GM18517 (cell line): ENCODE data around the gene IRF5.
A peak's percentile ranks its signal among the peaks of the same experiment; 100 is the strongest.
"Not testable (repeated sequence)": the region's sequence is repeated elsewhere in the genome, so short reads cannot be mapped to it uniquely, and the experiment has no call there.

ENCODE experiments used
- ATAC-seq: cut with Tn5 transposase; IDR thresholded peaks from one replicate; pipeline ENCODE4 v1.9.1; 2021; ENCODE audit warnings: mild to moderate bottlenecking, moderate library complexity; ENCODE audit not compliant: unreplicated experiment

Gene IRF5

GRCh38 chr7:128938544-128939074 is 882 bp downstream of the IRF5 start:
- no peak for ATAC-seq

GRCh38 chr7:128939075-128939860 is 1.5 kb downstream of the IRF5 start:
- ATAC-seq = peak; percentile 19

- peak; percentile 22 for ATAC-seq
Measured at GRCh38 chr7:128939861-128940410, 2.2 kb downstream of the IRF5 start.

GRCh38 chr7:128940494-128941322 is 3.0 kb downstream of the IRF5 start:
- ATAC-seq = peak; percentile 45

GRCh38 chr7:128941323-128941890 is 3.7 kb downstream of the IRF5 start:
- no peak for ATAC-seq

- ATAC-seq = no peak
Measured at GRCh38 chr7:128941946-128942526, 4.3 kb downstream of the IRF5 start.

- ATAC-seq = not testable (repeated sequence)
Measured at GRCh38 chr7:128943251-128943650, 5.5 kb downstream of the IRF5 start.

- ATAC-seq = no peak
Measured at GRCh38 chr7:128944487-128945236, 6.9 kb downstream of the IRF5 start.

- ATAC-seq = no peak
Measured at GRCh38 chr7:128945668-128946366, 8.1 kb downstream of the IRF5 start.

- no peak for ATAC-seq
Measured at GRCh38 chr7:128946936-128947830, 9.5 kb downstream of the IRF5 start.

- ATAC-seq = no peak
Measured at GRCh38 chr7:128947854-128948253, 10.1 kb downstream of the IRF5 start.

- no peak for ATAC-seq
Measured at GRCh38 chr7:128948312-128948973, 10.7 kb downstream of the IRF5 start.

GRCh38 chr7:128948976-128949760 is 11.4 kb downstream of the IRF5 start:
- ATAC-seq = no peak

GRCh38 chr7:128951296-128951695 is 13.6 kb downstream of the IRF5 start:
- no peak for ATAC-seq

- ATAC-seq = no peak
Measured at GRCh38 chr7:128954150-128954549, 16.4 kb downstream of the IRF5 start.

- peak; percentile 53 for ATAC-seq
Measured at GRCh38 chr7:128954830-128955802, 17.4 kb downstream of the IRF5 start.
